HG02943 (cell line): ENCODE measurements around the gene GTF2F2.
"Not testable (repeated sequence)": the region's sequence is repeated elsewhere in the genome, so short reads cannot be mapped to it uniquely, and the experiment has no call there.

ENCODE experiments used
- ATAC-seq: cut with Tn5 transposase; IDR thresholded peaks from one replicate; pipeline ENCODE4 v1.9.1; 2021; ENCODE audit warnings: mild to moderate bottlenecking, low read depth, moderate library complexity; ENCODE audit not compliant: unreplicated experiment

GTF2F2 gene

DNA sequence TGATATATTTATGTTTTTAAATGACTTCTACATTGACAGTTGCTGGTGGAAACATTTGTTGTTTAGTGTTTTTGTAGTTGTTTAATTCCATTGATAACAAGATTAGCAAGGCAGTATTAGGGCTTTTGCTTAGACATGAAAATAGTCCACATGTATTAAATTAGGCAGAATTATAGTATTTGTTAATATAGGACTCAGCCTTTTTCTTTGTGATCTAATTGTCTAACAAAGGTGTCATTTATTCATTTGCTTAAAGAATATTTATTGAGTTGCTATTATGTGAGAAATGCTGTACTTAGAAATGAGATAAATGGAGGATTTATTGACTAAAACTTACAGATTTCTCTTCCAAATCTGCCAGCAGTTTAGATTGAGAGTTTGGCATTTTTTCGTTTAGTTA lies 122.2 kb downstream of the GTF2F2 start:
- no peak for ATAC-seq

DNA sequence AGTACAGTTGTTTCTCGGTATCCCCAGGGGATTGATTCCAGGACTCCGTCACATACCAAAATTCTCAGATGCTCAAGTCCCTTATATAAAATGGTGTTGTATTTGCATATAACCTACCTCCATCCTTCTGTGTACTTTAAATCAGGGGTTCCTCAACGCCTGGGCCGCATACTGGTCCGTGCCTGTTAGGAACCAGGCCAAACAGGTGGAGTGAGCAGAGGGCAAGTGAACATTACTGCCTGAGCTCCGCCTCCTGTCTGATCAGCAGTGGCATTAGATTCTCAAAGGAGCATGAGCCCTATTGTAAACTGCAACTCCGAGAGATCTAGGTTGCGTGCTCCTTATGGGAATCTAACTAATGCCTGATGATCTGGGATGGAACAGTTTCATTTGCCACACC lies 122.8 kb downstream of the GTF2F2 start:
- ATAC-seq: no peak

DNA sequence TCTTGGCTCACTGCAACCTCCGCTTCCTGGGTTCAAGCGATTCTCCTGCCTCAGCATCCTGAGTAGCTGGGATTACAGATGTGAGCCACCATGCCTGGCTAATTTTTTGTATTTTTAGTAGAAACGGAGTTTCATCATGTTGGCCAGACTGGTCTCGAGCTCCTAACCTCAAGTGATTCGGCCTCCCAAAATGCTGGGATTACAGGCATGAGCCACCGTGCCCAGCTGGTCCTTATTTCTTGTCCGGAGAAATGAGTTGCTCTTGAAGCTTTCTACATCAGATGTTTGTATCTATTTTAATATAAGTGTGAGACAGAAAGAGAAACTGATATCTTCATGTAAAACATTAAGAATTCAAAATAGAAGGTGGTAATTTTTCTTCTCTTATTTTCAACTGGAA lies 124.4 kb downstream of the GTF2F2 start:
- not testable (repeated sequence) for ATAC-seq

DNA sequence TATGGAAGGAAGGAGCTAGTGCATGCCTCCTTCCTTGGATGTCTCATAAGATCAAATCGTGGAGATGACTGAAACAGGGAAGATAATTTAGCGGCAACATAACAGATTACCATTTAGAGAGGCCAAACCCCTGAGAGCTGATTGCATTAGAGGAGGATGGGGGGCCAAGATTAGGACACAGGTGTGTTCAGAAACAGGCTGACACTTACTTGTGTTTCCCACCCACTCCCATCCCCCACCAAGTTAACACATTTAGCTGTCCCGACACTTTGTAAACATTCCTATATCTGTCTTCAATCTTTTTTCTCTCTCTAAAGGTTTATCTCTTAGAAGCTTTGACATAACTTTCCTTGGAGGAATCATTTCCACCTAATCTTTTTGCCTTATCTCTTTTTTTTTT lies 129.4 kb downstream of the GTF2F2 start:
- ATAC-seq: no peak

DNA sequence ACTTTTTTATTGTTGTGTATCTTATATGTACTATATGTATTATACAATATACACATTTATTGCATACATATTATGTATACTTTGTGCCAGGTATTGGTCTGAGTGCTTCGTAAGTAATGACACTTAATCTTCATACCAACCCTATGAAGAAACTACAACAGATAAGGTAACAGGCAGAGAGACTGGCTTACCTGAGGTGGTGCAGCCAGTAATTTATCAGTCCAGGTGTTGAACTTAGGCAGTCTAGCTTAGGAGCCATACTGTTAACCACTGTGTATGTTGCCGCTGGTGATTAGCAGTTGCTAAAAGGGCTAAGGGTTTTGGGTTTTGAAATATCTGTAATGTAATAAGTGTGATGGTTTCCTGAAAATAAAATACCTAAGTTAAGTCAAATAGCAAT lies 134.1 kb downstream of the GTF2F2 start:
- ATAC-seq: no peak

DNA sequence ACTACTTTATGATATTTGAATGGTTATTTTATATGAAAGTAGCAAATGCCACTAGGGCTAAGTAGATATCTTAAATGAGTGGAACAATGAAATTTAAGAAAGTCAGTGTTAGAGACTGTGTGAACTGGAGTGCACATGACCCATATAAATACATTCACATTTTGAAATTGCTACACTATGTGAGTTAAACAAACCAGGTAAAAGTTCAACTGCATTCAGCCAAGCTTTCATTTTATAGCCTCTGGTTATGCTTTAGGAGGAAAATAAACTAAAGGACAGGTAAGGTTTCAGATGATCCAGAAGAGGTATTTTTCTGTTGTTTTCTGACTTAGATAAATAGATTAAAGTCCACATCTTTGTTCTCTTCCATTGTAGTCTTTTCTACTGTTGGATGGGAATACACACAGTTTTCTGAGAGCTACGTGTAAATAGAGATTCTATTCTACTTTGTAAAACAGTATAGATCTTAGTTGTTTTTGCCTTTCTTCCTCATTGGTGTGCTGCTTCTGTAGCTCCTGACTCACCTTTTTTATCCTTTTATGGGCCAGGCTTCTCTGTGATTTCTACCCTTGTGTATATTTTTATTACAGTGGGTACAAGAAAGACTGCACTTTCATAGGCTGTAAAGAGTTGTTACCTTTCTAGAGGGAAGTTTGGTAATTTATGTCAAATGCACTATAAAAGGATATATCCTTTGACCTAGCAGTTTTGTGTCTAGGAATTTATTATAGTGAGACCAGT lies 135.1 kb downstream of the GTF2F2 start:
- ATAC-seq: no peak

DNA sequence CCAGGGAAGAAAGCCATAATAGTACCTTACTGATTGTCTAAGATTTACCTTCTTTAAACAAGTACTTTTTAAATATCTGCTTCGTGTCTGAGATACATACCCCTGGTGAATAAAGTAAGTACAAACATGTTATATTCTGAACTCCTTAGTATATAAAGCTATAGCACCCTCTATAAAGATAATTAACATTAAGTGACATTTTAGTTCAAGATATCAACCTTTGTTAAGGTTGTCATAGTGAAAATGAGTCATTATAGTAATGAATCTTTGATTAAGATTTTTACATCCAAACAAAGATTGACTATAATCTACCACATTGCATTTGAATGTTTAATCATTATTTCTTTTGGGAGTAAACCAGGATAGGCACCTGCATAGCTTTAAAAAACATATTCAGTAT lies 135.9 kb downstream of the GTF2F2 start:
- ATAC-seq: no peak

DNA sequence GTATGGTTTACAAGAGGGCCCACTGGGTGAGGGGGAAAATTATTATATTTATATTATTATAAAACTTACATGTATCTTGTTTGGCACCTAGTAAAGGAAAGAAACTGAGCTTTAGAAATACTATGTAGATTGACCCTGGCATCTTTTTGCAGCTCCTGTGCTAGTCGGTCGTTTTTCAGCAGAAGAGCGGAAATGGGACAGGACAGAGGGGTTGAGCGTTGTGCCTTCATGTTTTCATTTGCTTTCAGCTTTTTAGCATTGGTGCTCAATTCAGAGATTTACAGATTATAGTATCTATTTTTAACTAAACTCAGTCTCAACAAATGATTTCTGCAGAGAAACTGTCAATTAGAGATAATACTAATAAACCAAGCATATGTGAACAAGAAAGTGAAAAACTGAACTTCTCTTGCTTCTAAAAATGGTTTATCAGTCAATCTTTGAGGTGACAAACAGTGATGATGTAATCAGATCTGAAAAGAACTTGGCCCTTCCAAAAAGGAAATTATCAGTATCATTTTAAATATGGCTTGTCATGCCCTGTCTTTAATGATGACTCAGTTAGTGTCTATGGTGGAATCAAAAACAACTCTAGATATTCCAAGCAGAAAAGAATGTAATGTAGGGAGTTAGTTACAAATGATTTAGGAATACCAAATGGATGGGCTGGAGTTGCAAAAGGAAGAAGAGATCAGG lies 137.5 kb downstream of the GTF2F2 start:
- ATAC-seq: no peak

DNA sequence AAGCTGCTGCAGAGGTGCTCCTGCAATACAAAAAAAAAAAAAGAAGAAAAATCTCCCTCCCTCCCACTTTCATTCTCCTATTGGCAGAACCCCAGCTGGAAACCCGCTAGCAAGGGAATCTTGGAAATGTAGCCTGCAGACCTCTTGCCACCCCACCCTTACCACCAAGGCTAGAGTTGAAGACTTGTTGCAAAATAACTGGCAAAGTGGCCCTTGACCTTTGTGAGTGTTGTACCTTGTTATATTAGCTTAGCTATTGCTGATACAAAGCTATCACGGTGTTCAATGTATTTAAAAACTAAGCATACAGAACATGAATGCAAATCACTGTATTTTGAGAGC lies 138.0 kb downstream of the GTF2F2 start:
- ATAC-seq: no peak

DNA sequence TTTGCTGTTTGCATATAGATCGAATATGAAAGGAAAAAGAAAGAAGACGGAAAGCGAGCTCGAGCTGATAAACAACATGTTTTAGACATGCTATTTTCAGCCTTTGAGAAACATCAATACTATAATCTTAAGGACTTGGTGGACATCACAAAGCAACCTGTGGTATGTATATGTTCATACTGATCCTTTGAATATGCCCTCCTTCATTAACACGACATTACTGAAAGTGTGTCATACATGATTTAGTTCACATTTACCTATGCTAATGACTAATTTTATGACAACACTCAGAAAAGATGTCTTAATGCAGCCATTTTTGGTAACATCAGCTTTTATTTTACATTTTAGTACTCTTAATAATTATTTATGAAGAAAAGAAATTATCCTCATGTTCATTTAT lies 146.9 kb downstream of the GTF2F2 start:
- ATAC-seq: no peak

DNA sequence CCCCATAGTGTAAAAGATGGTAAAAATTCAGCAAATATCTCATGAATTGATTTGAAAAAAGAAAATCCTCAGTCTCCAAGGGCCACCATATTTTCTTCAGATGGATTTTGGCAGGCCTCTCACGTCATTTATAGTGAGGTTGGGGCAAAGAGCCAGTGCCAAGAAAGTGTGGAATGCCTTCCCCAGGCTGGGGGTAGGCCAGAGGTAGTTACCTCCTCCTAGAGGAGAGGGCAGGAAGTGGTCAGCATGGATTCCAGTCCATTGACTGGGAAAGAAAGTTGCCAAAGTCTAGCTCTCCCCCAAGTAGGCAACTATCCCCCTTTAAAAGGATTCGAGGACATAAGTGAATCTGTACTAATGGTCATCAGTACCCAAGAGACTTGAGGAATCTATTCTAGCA lies 148.9 kb downstream of the GTF2F2 start:
- no peak for ATAC-seq

DNA sequence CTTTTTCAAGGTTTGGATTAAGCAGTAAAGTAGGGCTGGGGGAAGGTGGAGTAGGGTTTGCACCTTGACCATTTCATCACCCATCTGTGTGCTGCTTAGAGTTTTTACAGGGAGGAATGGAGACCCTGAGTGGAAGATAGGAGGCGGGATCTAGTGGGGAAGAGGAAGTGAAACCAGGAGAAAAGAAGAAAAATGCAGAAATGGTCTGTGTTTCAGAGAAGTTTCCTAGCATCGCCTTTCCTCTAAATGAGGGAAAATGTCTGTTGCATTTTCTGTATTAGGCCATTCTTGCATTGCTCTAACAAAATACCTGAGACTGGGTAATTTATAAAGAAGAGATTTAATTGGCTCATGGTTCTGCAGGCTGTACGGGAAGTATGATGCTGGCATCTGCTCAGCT lies 156.6 kb downstream of the GTF2F2 start:
- ATAC-seq: no peak

DNA sequence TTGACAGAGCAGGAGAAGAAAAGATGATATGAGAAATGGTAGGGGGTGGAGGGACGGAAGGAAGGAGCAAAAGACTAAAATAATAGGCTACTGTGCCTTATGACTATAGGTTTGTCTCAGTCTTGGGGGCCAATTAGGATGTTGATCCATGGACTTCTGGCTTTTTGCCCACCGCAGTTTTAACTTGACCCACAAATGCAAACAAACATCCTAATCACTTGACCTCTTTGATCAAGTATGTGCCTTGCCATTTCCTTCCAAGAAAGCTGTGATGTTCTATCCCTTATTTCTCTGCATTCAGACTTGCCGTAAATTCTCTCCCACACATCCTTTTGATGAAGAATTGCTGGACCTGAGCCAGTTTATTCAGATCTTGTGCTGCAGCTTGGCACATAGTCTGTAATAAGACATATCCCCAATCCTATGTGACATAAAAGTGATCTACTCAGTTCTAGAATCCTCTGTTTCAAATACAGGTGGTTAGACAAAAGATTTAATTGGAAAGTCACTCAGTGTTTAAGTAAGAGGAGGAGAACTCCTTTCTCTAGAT lies 157.9 kb downstream of the GTF2F2 start:
- ATAC-seq: no peak

DNA sequence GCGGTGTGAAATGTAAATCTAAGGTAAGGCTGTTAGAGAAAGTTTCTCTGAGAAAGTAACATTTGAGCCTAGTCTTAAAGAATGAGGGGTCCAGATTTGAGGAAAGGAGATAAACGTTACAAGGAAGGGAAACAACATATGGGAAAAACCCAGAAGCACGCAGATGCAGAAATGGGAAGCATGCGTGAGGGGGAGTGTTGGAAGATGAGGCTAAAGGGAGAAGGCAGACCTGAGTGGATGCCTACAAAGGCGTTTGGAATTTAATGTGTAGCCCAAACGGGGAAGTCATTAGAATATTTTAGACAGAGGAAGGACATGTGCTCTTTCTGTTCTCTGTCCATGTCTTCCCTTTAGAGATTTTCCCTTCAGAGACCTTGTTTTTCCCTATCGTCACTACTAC lies 159.7 kb downstream of the GTF2F2 start:
- ATAC-seq: no peak

DNA sequence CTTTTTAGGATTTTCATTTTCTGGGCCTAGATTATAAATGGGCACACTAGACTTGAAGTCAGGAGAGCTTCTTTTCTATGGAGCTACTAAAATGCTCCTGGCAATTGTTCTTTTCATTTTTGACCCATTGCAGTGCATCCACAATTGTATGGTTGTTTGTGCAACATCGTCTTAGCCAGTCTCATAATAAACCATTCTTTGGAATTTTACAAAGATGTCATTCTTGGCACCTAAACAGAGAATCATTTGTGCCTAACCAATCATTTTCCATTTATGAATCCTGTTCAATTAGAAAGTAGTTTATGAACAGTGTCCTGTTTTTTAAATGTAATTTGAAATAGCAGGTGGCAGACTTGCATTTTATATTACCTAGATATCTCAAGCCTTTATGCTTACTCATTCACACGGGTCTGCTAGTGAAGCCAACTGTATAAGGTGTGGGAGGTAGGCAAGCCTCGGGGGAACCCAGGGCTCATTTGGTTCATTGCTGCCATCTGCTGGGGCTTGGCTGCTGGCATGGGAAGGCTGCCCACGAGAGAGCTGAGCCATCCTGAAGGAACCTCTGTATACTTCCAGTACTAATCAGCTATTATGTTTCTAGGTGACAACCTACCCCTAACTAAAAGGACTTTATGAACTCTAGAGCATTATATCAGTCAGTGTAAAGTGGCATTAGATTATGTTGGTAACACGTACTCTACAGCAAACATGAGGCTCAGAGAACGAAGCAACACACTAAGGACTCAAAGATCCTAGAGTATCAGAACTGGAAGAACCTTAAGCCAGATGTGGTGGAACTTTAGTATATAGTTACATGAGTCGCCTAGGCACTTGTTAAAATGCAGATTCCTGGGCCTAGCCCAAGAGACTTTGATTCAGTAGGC lies 160.7 kb downstream of the GTF2F2 start:
- ATAC-seq: no peak

DNA sequence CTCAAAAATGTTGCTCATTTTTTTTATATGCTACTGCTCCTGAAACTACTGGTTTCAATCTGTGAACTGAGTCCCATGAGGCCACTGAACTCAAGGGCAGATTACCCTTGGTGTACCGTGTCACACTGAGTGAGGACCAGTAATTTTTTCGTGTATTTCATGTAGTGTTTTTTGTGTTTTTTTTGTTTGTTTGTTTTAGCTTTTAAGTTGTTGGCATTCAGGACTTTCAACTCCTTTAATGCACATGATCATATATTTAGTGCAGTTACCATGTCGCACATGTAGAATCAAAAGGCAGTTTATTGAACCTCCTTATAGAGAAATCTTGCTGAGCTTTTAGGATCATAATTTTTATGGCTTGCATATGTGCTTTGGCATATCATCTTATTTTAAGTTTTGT lies 162.7 kb downstream of the GTF2F2 start:
- no peak for ATAC-seq

DNA sequence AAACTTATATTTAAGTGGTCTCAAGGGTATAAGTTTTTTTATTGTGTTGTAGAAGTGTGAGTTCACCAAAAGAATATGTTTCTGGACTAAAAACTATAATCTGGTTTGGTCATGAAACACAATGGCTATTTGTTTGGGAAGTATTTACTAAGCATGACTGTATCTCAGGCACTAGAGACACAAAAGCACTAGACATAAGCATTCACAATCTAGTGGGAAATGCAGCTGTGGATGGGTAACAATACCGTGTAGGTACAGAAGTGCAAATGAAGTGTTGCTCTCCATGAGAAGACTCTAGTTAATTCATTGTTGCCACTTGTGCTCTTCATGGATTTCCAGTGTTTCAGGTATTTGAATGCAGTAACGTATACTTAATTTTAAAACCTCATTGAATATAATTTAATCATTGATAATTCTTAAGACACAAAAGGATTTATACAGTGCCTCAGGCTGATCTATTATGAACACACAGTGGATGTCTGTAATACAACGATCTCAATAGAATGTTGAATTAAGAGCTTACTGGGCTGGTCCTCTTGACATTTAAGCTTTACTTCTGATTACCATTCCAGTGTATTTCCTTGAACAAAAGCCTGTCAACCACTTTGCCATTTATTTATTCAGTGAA lies 169.7 kb downstream of the GTF2F2 start:
- ATAC-seq: no peak

DNA sequence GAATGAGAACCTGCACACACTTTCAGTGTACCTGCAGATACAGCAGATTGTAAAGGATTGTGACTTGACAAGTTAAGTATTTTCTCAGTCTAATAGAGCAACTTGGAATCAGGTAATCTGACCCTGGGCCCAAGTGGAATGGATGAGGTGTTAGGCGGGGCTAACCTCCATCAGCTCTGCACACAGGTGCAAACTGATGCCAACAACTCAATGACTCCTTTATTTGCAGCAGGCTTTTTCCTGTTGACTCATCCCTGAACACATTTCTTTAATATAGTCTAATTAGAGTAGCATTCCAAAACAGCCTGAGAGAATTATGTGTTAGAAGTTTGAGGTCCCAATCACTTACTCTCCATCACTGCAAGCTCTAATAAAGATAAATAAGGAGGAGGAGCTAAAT lies 171.9 kb downstream of the GTF2F2 start:
- no peak for ATAC-seq

DNA sequence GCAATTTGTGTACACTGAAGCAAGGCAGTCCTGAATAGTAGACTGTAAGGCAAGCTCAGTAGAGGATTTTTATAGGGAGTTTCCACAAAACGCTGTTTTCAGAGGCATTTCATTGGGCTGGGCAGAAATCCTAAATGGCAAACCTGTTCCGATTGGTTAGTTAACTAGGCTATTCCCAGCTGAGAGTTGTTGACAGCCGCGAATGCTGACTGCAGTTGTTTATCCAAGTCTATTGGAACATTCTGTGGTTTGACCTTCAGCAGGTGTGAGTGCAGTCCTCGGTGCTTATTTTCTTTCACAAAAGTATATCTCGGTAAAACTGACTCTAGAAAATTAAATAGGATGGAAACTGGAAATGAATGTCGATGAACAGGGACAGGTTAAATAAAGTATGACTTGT lies 175.2 kb downstream of the GTF2F2 start:
- no peak for ATAC-seq

DNA sequence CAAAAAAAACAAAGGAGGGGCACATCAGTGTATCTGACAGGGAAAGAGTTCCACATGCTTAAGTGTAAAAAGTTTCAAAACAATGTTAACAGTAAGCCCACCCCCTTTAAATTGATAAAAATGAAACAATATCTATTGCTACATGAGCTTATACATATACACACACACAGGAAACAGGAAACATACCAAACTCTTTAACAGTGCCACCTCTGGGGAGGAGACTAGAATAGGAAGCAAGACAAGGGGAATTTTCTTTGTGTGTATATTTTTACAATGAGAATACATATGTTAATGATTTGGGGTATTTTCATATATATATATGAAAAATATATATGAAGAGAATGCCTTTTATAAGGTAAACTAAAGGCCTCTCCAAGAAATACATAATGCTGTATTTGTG lies 175.9 kb downstream of the GTF2F2 start:
- ATAC-seq: no peak
